Measurements from ENCODE around the gene RTN4R.

- TF ChIP-seq CTCF (IDR thresholded peaks at IDR 0.05) (no peak), POLR2A (IDR thresholded peaks at IDR 0.05) (no peak)
Measured at GRCh38 chr22:20198557-20199319, 69.4 kb downstream of the RTN4R start.

All from ovary (tissue), 3 donors.